ENCODE measurements around the gene OSTC. TPM values are rescaled to one million over a fixed set of nuclear protein-coding genes. Genes with fewer than 3 reads are reported as not detected.

Gene OSTC
- total and polyA plus RNA-seq, 9 of the 15 experiments (the other 6 are each of a cell fraction or from before 2014, with no cell fraction given) = 112 to 966 (median 235) TPM

GRCh38 chr4:108620101-108620932 lies 30.1 kb upstream of the OSTC start, which contains the start of gene RPL34 (continued):
- peak; percentile 16; the same call in 1 of the 2 replicates for TF ChIP-seq IRF9 (tag; IDR thresholded peaks at IDR 0.05)
- TF ChIP-seq ZBTB1 (CRISPR knock-in tag; IDR thresholded peaks at IDR 0.05; ENCODE audit: borderline replicate concordance, low read depth) = no peak
- TF ChIP-seq NONO (IDR thresholded peaks at IDR 0.05; ENCODE audit: low read depth in 2 of 2, low read length in 1 of 2) = no peak
- TF ChIP-seq E4F1 (CRISPR knock-in tag; IDR thresholded peaks at IDR 0.05; ENCODE audit: borderline replicate concordance) = no peak
- TF ChIP-seq PTTG1 (tag; IDR thresholded peaks at IDR 0.05; ENCODE audit: low read depth) = no peak
- peak; percentile 69 for TF ChIP-seq ARID4B (CRISPR knock-in tag; IDR thresholded peaks at IDR 0.05)
- TF ChIP-seq ZNF175 (CRISPR knock-in tag; IDR thresholded peaks at IDR 0.05; ENCODE audit: low read depth) = peak; percentile 52; the same call in 1 of the 2 replicates
- TF ChIP-seq BDP1 (IDR thresholded peaks at IDR 0.05; ENCODE audit: insufficient read depth, insufficient read length) = no peak
- TF ChIP-seq SMARCA5 (IDR thresholded peaks at IDR 0.05) = no peak
- peak in 1 of 2 experiments; percentile 88; a peak in 2 of 4 replicates for TF ChIP-seq TEAD1 (CRISPR knock-in tag; IDR thresholded peaks at IDR 0.05)
- no peak for TF ChIP-seq ZKSCAN3 (CRISPR knock-in tag; IDR thresholded peaks at IDR 0.05)
- TF ChIP-seq HMBOX1 (IDR thresholded peaks at IDR 0.05) = no peak
- TF ChIP-seq CREBBP (IDR thresholded peaks at IDR 0.05; ENCODE audit: low read depth, low read length) = no peak
- no peak for TF ChIP-seq MAFK (IDR thresholded peaks at IDR 0.05; ENCODE audit: low read length)
- no peak for TF ChIP-seq ETV6 (IDR thresholded peaks at IDR 0.05; ENCODE audit: borderline replicate concordance in 1 of 2, low read depth in 2 of 2, low read length in 1 of 2)
- no peak for TF ChIP-seq ETV6 (CRISPR knock-in tag; IDR thresholded peaks at IDR 0.05; ENCODE audit: borderline replicate concordance)
